Epithelial cell of proximal tubule (primary cell): ENCODE data around the gene GPR25. TPM values are rescaled to one million over a fixed set of nuclear protein-coding genes. Genes with fewer than 3 reads are reported as not detected.

ENCODE experiments used
- DNase-seq: peaks from one replicate; pipeline ENCODE4 v3.0.0-alpha.2; 2011; ENCODE audit warnings: low read depth
- H3K4me3 ChIP-seq: 2 replicates; pipeline ENCODE4 v1.5.1; 2011; ENCODE audit warnings: low read depth, mild to moderate bottlenecking, low read length
- total RNA-seq: library from RNA; depleted of rRNA; stranded (reverse); fragments of >200 nt; gene quantifications from 2 replicates; pipeline ENCODE4 v1.2.3, GENCODE V29; 2015
- TF ChIP-seq, protein P1 (sequence below): conservative IDR thresholded peaks from 2 replicates; pipeline ENCODE4 v1.5.1; 2012; ENCODE audit warnings: low read depth, mild to moderate bottlenecking, low read length

The GPR25 gene
- total RNA-seq, 1 donor from 2014 or later: not detected

DNA sequence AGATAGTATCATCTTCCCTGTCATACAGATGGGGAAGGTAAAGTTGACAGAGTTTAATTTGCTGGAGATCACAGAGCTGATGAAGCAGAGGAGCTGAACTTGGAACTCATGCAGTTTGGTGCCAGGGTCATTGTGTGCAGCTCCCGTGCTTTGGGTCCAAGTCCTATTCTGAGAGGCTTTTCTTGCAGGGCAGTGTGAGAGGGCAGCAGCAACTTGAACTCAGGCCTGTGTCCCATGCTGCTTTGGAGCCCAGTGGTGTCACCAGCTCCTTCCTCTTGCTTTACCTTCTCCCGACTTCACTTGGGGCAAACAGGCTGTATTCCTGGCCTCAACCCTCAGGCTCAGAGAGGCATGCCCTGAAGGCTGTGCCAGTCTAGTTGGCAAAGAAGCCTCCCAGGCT is 46.6 kb downstream of the GPR25 start:
- H3K4me3 ChIP-seq: no peak overlapping the region
- TF ChIP-seq, protein P1, sequence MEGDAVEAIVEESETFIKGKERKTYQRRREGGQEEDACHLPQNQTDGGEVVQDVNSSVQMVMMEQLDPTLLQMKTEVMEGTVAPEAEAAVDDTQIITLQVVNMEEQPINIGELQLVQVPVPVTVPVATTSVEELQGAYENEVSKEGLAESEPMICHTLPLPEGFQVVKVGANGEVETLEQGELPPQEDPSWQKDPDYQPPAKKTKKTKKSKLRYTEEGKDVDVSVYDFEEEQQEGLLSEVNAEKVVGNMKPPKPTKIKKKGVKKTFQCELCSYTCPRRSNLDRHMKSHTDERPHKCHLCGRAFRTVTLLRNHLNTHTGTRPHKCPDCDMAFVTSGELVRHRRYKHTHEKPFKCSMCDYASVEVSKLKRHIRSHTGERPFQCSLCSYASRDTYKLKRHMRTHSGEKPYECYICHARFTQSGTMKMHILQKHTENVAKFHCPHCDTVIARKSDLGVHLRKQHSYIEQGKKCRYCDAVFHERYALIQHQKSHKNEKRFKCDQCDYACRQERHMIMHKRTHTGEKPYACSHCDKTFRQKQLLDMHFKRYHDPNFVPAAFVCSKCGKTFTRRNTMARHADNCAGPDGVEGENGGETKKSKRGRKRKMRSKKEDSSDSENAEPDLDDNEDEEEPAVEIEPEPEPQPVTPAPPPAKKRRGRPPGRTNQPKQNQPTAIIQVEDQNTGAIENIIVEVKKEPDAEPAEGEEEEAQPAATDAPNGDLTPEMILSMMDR: no peak
- no peak for DNase-seq

GRCh38 chr1:200921571-200922110 is 48.9 kb downstream of the GPR25 start:
- no peak overlapping the region for H3K4me3 ChIP-seq
- DNase-seq: no peak
- TF ChIP-seq, protein P1: no peak

DNA sequence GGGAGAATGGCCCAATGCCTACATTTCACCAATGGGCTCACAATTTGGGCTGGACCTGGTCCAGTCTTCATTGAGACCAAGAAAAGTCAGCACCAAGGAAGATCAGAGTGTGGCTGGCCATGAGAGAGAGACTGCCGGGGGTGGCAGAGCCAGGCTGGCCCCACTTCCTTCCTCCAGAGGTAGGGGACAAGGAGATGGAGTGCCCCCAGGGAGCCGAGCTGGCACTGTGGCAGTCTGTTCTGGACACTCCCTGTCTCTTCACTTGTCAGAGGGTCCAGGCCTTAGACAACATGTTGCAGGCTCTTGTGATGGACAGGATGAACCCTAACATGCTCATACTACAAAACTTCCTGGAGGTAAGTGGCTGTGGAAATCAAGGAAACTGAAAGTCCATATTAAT is 49.6 kb downstream of the GPR25 start:
- TF ChIP-seq, protein P1: no peak
- DNase-seq: no peak
- H3K4me3 ChIP-seq: no peak overlapping the region

DNA sequence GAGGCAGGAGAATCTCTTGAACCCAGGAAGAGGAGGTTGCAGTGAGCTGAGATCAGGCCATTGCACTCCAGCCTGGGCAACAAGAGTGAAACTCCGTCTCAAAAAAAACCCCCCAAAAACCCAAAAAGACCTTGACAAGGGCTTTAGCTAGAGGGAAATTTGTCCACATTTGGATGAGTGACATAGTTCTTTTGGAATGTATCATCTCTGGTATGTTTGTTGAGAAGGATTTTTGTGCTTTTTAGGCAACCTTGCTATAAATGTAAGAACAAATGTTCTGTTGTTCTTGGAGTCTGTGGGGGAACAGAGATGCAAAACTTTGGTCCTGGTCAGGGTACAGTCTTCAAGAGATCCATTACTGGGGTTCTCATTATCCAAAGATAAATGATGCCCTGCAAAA is 50.8 kb downstream of the GPR25 start:
- no peak overlapping the region for H3K4me3 ChIP-seq
- DNase-seq: no peak
- TF ChIP-seq, protein P1: no peak

Other genes with a start within 250 kb of the GPR25 start
- 9.2 and 15.7 TPM in 2 replicates for gene DDX59, start 203.1 kb upstream of the GPR25 start, total RNA-seq
- 10.6 and 12.1 TPM in 2 replicates for gene CAMSAP2, start 134.1 kb upstream of the GPR25 start, total RNA-seq
- gene INAVA, start 21.9 kb downstream of the GPR25 start, total RNA-seq: 84.0 and 191 TPM in 2 replicates
- gene KIF21B, start 150.7 kb downstream of the GPR25 start, total RNA-seq: 12.0 and 13.3 TPM in 2 replicates
- not detected in 2 replicates for gene CACNA1S, start 239.4 kb downstream of the GPR25 start, total RNA-seq